ENCODE measurements around the gene CNTN4. TPM values are rescaled to one million over a fixed set of nuclear protein-coding genes. Genes with fewer than 3 reads are reported as not detected.

CNTN4 gene
- total and polyA plus RNA-seq, 2 of the 8 experiments (the other 6 are each of a cell fraction or from before 2014, with no cell fraction given), result 0.41 to 2.2 TPM

DNA sequence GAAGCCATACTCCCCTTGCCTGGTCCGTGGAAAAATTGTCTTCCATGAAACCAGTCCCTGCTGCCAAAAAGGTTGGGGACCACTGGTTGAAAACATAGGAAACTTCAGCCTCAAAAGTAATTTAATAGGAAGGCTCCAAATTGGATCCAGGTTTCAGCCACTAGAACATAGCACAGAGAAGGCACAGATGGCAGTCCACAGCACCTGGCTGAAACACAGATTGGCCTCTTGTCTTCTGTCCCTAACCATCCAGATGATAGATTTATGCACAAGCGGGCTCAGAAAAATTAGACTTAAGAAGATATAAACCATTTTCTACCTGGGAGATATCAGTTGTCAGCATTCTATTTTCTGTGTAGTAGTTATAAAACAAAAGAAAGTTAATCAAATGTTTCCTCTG lies 397.1 kb downstream of the CNTN4 start:
- CTCF ChIA-PET (ENCODE audit: partially characterized antibody), result no interaction called here
- Histone ChIP-seq H3K4me1 (replicated peaks in 1 of 4; ENCODE audit: control insufficient read depth in 3 of 4, insufficient read depth in 4 of 4, low read length in 3 of 4) (peaks cover 0 to 4% (median 3%) of the 10 kb centered on the region in 4 experiments; a peak in 2 of 7 replicates), H3K56ac (replicated peaks; ENCODE audit: insufficient read length, low read depth, low read length) (no peak overlapping the region), H2BK120ac (replicated peaks; ENCODE audit: low read depth, low read length) (no peak overlapping the region), H2AFZ (ENCODE audit: low read length) (no peak overlapping the region), H3K79me1 (ENCODE audit: low read depth, low read length) (no peaks in the 10 kb centered on the region), H2BK5ac (ENCODE audit: low read depth, low read length) (no peak overlapping the region), H3K18ac (ENCODE audit: extremely low read depth, low read length) (no peak overlapping the region), H3K23ac (ENCODE audit: insufficient read length) (no peak overlapping the region), H3K4me3 (ENCODE audit: extremely low read depth in 1 of 4, insufficient read depth in 2 of 4, low read depth in 3 of 4, low read length in 4 of 4) (no peak overlapping the region), H2BK12ac (ENCODE audit: low read depth, low read length) (no peak overlapping the region), H4K91ac (replicated peaks; ENCODE audit: insufficient read length, low read length) (no peak overlapping the region), H3K27me3 (replicated peaks in 1 of 4; ENCODE audit: control insufficient read depth in 3 of 4, extremely low read depth in 1 of 4, insufficient read depth in 3 of 4, low read length in 3 of 4) (no peaks in the 10 kb centered on the region), H3K14ac (ENCODE audit: insufficient read length) (no peak overlapping the region), H3K4ac (replicated peaks; ENCODE audit: insufficient read length, low read depth, low read length) (no peak overlapping the region), H3K27ac (ENCODE audit: low read depth, low read length) (no peak overlapping the region), H3K36me3 (ENCODE audit: control insufficient read depth in 2 of 4, insufficient read depth in 4 of 4, low read length in 3 of 4) (no peaks in the 10 kb centered on the region), H4K20me1 (replicated peaks in 1 of 2; ENCODE audit: control insufficient read depth in 1 of 2, insufficient read depth in 2 of 2, low read length in 2 of 2) (no peaks in the 10 kb centered on the region), H4K5ac (ENCODE audit: insufficient read length, low read depth, low read length) (no peak overlapping the region), H2AK5ac (ENCODE audit: low read depth, low read length) (no peak overlapping the region), H2BK20ac (ENCODE audit: low read length) (no peak overlapping the region), H3K23me2 (ENCODE audit: low read depth, low read length) (no peaks in the 10 kb centered on the region), H3K9me3 (ENCODE audit: insufficient read depth in 2 of 2, low read depth in 1 of 2, low read length in 1 of 2) (no peaks in the 10 kb centered on the region), H2BK15ac (ENCODE audit: low read length) (no peak overlapping the region), H3K4me2 (ENCODE audit: insufficient read depth in 1 of 2, low read depth in 2 of 2, low read length in 2 of 2) (no peak overlapping the region), H3K9ac (replicated peaks in 1 of 4; ENCODE audit: extremely low read depth in 1 of 4, low read depth in 3 of 4, low read length in 3 of 4) (no peak overlapping the region), H4K8ac (ENCODE audit: extremely low read depth, insufficient read depth, low read length) (no peak overlapping the region), H3K79me2 (ENCODE audit: control insufficient read depth in 1 of 2, insufficient read depth in 2 of 2, low read length in 2 of 2) (no peaks in the 10 kb centered on the region)
- POLR2A ChIA-PET (ENCODE audit: partially characterized antibody), result no interaction called here
- no peak for FAIRE-seq
- 96% methylated on average over 2 of the region's 2 CpGs; no CpG with 5 or more reads in 1 of the 2 experiments for WGBS, 2 experiments (ENCODE audit: extremely low coverage in 1 of 2, insufficient coverage in 1 of 2, insufficient read length in 1 of 2, insufficient replicate concordance in 2 of 2, low coverage in 1 of 2, low lambda C conversion rate in 2 of 2, missing lambda C conversion rate in 1 of 2)
- DNase-seq (ENCODE audit: low read depth in 1 of 2, low spot score in 2 of 2), result no peak
- no peak for TF ChIP-seq CREB1 (IDR thresholded peaks at IDR 0.05)
- no peak for TF ChIP-seq CHD2 (IDR thresholded peaks at IDR 0.05; ENCODE audit: low read length)
- no peak for TF ChIP-seq CTBP2 (IDR thresholded peaks at IDR 0.05; ENCODE audit: borderline replicate concordance, insufficient read depth, insufficient read length, low read length)
- TF ChIP-seq CBX8 (IDR thresholded peaks at IDR 0.05; ENCODE audit: borderline replicate concordance, low read depth, low read length), result no peak
- TF ChIP-seq KDM4A (IDR thresholded peaks at IDR 0.05; ENCODE audit: low read depth, low read length, severe bottlenecking), result no peak
- TF ChIP-seq RAD21 (IDR thresholded peaks at IDR 0.05 in 1 of 2, conservative IDR thresholded peaks at IDR 0.05 in 1 of 2; ENCODE audit: low read depth in 2 of 2, low read length in 2 of 2), result no peak
- TF ChIP-seq SAP30 (IDR thresholded peaks at IDR 0.05; ENCODE audit: insufficient read depth, insufficient replicate concordance, low read length), result no peak
- no peak for TF ChIP-seq KDM1A (IDR thresholded peaks at IDR 0.05; ENCODE audit: borderline replicate concordance, low read length)
- TF ChIP-seq CHD1 (IDR thresholded peaks at IDR 0.05; ENCODE audit: low read depth, low read length), result no peak
